GM21515 (cell line): ENCODE results near the gene TIGD3.

Source experiments
- ATAC-seq: cut with Tn5 transposase; IDR thresholded peaks from one replicate; pipeline ENCODE4 v1.9.1; 2021; ENCODE audit not compliant: unreplicated experiment

TIGD3 gene

GRCh38 chr11:65389294-65389980 is 34.9 kb downstream of the TIGD3 start:
- no peak for ATAC-seq

GRCh38 chr11:65390099-65390941 is 35.8 kb downstream of the TIGD3 start:
- ATAC-seq, result no peak

- no peak for ATAC-seq
These were observed 36.4 kb downstream of the TIGD3 start for GRCh38 chr11:65390996-65391395.

- no peak for ATAC-seq
These were observed 37.8 kb downstream of the TIGD3 start for GRCh38 chr11:65392186-65392829.

- no peak for ATAC-seq
These were observed 38.3 kb downstream of the TIGD3 start for GRCh38 chr11:65392899-65393298.

- no peak for ATAC-seq
These were observed 39.0 kb downstream of the TIGD3 start for GRCh38 chr11:65393513-65394079.

- no peak for ATAC-seq
These were observed 39.6 kb downstream of the TIGD3 start for GRCh38 chr11:65394125-65394536.

- no peak for ATAC-seq
These were observed 41.5 kb downstream of the TIGD3 start for GRCh38 chr11:65395961-65396530.

GRCh38 chr11:65396769-65397745 is 42.5 kb downstream of the TIGD3 start:
- ATAC-seq, result no peak

GRCh38 chr11:65398362-65398910 is 43.9 kb downstream of the TIGD3 start:
- ATAC-seq, result no peak

- no peak for ATAC-seq
These were observed 44.7 kb downstream of the TIGD3 start for GRCh38 chr11:65399249-65399648.

GRCh38 chr11:65399845-65400244 is 45.3 kb downstream of the TIGD3 start:
- no peak for ATAC-seq

GRCh38 chr11:65400307-65401072 is 45.9 kb downstream of the TIGD3 start:
- ATAC-seq, result no peak

- no peak for ATAC-seq
These were observed 46.7 kb downstream of the TIGD3 start for GRCh38 chr11:65401073-65401802.

- ATAC-seq, result no peak
These were observed 47.3 kb downstream of the TIGD3 start for GRCh38 chr11:65401803-65402248.

GRCh38 chr11:65402790-65403189 is 48.2 kb downstream of the TIGD3 start:
- ATAC-seq, result no peak

- ATAC-seq, result peak; percentile 45
These were observed 49.1 kb downstream of the TIGD3 start for GRCh38 chr11:65403607-65404121.

GRCh38 chr11:65404210-65404609 is 49.7 kb downstream of the TIGD3 start:
- ATAC-seq, result no peak
